ENCODE results near the gene SDK1.
"Not testable (repeated sequence)": the region's sequence is repeated elsewhere in the genome, so short reads cannot be mapped to it uniquely, and the experiment has no call there.

The SDK1 gene

DNA sequence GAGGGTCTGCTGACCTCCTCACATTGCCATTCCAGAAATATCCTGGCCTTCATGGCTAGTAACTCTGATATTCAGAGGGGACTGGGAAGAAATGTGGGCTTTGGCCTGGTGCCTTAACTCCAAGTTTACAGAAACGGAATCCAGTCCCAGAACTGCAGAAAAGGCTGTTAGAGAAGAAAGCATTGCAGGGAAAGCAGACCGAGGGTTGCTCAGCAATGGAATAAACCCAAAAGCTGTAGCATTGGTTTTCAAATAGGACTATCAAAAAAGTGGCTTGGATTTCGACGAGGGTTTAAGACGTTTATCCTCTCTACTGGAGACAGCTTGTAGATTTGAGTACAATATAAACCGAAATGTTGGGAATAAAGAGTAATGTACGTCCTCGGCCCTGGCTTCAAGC, 955.2 kb downstream of the SDK1 start:
- no peak for TF ChIP-seq ZFX (IDR thresholded peaks at IDR 0.05)
- TF ChIP-seq, protein P1, sequence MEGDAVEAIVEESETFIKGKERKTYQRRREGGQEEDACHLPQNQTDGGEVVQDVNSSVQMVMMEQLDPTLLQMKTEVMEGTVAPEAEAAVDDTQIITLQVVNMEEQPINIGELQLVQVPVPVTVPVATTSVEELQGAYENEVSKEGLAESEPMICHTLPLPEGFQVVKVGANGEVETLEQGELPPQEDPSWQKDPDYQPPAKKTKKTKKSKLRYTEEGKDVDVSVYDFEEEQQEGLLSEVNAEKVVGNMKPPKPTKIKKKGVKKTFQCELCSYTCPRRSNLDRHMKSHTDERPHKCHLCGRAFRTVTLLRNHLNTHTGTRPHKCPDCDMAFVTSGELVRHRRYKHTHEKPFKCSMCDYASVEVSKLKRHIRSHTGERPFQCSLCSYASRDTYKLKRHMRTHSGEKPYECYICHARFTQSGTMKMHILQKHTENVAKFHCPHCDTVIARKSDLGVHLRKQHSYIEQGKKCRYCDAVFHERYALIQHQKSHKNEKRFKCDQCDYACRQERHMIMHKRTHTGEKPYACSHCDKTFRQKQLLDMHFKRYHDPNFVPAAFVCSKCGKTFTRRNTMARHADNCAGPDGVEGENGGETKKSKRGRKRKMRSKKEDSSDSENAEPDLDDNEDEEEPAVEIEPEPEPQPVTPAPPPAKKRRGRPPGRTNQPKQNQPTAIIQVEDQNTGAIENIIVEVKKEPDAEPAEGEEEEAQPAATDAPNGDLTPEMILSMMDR (conservative IDR thresholded peaks at IDR 0.05), result no peak

DNA sequence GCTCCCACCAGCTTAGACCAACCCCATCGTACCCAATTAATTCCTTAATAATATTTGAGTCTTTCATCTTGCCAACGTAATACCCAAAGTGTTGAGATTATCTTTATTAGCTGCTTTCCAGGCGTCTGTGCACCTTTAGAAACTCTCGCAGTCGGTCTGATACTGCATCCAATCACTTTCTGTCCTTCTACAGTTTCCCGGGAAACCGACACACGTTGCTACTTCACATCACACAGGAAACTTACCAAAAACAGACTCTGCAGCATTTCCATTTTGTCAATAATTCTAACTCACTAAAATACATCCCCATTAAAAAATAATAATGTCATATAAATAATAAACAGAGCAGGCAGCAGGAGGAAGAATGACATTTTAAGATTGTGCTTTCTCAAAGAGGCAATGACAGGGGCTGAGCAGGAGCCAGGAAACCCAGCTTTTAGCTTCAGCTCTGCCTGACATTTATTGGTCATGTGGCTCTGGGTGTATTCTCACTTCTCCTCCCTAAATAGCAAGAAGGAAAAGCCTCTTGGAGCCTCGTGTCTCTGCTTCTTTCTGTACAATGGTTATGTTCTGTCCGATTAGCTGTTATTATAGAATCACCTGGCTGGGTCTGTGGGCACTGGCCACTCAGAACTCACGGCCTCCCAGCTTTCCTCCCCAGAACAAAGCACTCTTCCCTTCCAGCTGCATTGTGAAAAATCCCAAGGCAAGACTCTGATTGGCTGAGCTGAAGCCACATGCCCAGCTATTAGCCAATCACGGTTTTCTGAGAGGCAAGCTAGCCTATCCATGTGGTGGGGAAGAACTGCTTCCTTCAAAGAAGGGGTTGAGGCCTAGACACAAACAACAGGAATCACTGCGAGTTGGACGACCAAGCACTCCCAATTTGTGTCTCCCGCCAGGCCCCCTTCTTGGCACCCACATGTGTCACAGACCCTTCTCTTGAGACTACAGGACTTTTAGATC, 956.4 kb downstream of the SDK1 start:
- no peak for TF ChIP-seq ZFX (IDR thresholded peaks at IDR 0.05)
- TF ChIP-seq, protein P1 (conservative IDR thresholded peaks at IDR 0.05), result no peak

More for the DNA sequence above, 955.2 kb downstream of the SDK1 start:
- no peak overlapping the region for H3K27ac ChIP-seq

DNA sequence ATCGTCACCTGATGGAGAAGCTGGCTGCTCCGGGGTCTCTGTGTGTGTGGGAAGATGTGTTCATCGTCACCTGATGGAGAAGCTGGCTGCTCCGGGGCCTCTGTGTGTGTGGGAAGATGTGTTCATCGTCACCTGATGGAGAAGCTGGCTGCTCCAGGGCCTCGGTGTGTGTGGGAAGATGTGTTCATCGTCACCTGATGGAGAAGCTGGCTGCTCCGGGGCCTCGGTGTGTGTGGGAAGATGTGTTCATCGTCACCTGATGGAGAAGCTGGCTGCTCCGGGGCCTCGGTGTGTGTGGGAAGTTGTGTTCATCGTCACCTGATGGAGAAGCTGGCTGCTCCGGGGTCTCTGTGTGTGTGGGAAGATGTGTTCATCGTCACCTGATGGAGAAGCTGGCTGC, 959.1 kb downstream of the SDK1 start:
- H3K27ac ChIP-seq, result not testable (repeated sequence)

More for the DNA sequence above, 956.4 kb downstream of the SDK1 start:
- H3K27ac ChIP-seq, result no peak overlapping the region

DNA sequence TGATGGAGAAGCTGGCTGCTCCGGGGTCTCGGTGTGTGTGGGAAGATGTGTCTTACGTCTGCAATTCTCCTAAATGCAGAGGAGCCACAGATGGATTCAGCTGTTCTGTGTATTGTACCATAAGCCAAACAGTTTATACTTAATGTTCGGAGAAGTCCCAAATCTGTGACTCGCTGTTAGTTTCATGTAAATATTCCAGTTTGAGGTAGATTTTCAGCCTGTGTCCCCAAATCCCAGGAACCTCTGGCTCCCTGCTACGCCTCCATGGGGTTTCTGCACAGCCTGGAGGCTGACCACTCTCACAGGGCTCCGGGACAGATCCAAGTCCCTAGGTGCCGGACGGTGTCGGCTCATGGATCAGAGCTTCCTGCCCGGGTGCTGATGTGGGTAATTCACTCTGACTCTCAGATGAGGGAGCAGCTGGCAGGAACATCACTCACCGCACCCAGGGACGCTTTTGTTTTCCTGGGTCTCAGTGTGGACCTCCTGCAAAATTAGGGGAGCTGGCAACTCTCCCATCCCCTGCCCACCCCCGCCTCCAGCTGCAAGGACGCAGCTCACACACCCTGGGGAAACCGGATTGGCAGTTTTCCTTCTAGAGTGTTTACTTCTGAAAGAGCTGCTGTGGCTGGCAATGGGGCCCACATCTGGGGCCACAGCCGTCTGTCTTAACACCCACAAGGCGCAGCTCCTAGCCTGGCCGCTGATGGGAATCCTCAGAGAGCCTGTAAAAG, 960.0 kb downstream of the SDK1 start:
- H3K27ac ChIP-seq, result no peak overlapping the region
- TF ChIP-seq ZFX (IDR thresholded peaks at IDR 0.05), result no peak
- TF ChIP-seq, protein P1 (conservative IDR thresholded peaks at IDR 0.05), result no peak

DNA sequence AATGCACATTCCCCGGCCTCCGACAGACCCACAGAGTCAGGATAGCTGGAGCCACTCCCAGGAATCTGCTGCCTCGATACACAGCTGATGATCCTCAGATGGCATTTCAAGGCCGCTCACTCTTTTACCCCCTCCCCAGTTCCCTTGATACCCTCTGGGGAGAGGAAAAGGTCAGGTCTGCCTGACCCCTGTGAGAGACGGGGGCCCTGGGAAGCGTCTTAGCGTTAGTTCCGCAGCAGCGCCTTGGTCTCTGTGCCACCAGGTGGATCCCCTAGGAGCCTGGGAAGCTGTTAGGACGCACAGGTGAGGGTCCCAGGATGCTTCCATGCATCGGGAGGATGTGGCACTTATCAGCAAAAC, 960.5 kb downstream of the SDK1 start:
- no peak overlapping the region for H3K27ac ChIP-seq
- TF ChIP-seq, protein P1 (conservative IDR thresholded peaks at IDR 0.05), result no peak
- TF ChIP-seq ZFX (IDR thresholded peaks at IDR 0.05), result no peak

DNA sequence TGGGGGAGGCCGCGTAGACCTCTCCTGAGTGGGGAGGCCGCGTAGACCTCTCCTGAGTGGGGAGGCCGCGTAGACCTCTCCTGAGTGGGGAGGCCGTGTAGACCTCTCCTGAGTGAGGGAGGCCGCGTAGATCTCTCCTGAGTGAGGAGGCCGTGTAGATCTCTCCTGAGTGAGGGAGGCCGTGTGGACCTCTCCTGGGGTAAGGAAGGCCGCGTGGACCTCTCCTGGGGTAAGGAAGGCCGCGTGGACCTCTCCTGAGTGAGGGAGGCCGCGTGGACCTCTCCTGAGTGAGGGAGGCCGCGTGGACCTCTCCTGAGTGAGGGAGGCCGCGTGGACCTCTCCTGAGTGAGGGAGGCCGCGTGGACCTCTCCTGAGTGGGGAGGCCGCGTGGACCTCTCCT, 963.2 kb downstream of the SDK1 start:
- not testable (repeated sequence) for H3K27ac ChIP-seq

DNA sequence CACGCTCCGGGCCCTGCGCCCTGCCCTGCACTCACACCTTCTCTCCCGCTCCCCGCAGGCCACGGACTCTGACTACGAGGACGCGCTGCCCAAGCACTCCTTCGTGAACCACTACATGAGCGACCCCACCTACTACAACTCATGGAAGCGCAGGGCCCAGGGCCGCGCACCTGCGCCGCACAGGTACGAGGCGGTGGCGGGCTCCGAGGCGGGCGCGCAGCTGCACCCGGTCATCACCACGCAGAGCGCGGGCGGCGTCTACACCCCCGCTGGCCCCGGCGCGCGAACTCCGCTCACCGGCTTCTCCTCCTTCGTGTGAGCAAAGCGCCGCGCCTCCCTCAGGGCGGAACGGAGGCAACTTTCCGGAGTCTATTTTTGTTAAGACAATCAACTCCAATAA, 964.0 kb downstream of the SDK1 start:
- no peak overlapping the region for H3K27ac ChIP-seq
- TF ChIP-seq ZFX (IDR thresholded peaks at IDR 0.05), result no peak
- TF ChIP-seq, protein P1 (conservative IDR thresholded peaks at IDR 0.05), result no peak

DNA sequence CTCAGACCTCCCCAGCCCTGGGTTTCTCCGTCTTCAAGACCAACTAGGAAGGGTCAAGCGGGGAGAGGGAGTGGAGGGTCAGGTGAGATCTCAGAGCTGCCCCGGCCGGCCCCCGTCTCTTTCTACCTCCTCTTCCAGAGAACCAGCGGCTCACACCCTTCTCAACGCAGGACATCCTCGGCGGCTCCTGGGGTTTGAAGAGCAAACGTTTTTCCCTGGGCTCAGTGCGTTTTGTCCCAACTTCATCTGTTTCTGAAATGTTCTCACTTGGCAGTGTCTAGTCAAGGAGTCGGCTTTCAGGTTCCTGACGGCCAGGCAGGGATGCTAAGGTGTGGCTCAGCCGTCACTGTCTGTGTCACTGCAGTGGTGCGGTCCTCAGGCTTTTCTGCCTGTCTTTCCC, 964.6 kb downstream of the SDK1 start:
- no peak overlapping the region for H3K27ac ChIP-seq
- no peak for TF ChIP-seq ZFX (IDR thresholded peaks at IDR 0.05)
- TF ChIP-seq, protein P1 (conservative IDR thresholded peaks at IDR 0.05), result no peak
